ENCODE results near the gene PEX3.
A peak's percentile ranks its signal among the peaks of the same experiment; 100 is the strongest.

Gene PEX3

DNA sequence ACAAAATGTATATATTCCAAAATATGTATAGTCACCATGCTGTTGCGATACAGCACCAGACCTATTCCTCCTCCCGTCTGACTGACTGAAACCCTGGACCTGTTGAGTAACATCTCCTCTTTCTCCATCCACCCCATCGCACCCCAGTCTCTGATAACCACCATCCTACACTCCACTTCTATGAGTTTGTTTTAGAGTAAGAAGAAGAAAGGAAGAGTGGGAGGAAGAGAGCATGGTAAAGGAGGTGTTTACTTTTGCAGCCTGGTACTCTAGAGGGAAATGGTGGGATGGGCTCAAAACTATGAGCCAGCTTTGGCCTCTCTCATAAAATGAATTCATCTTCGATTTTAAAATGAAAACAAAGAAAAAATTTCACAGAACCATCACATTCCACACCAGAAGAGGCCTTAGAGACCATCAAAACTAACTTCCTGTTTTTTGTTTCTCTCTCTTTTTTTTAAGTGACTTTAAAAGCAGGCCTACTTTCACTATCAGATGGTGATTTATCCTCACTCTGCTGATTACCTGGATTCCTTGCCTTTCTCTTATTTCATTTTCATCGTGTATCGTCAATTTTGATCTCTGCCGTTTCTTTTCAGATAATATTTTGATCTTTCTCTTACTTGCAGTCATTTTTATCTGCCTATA lies 77.7 kb downstream of the PEX3 start:
- H3K9me3 ChIP-seq (ENCODE audit: insufficient read depth, low read depth, low read length): no peaks in the 10 kb centered on the region
- H3K4me1 ChIP-seq (ENCODE audit: insufficient read depth, low read length): no peaks in the 10 kb centered on the region
- no peak overlapping the region for H3K9ac ChIP-seq (ENCODE audit: low read depth, low read length)
- H3K27me3 ChIP-seq (ENCODE audit: insufficient read depth, low read length): peaks cover 7% of the 10 kb centered on the region; the same call in 1 of the 2 replicates
- no peak overlapping the region for H3K27ac ChIP-seq (ENCODE audit: low read length)
- no peak overlapping the region for H3K4me3 ChIP-seq (ENCODE audit: low read length)
- H3K36me3 ChIP-seq (ENCODE audit: insufficient read depth, low read depth, low read length): no peaks in the 10 kb centered on the region

DNA sequence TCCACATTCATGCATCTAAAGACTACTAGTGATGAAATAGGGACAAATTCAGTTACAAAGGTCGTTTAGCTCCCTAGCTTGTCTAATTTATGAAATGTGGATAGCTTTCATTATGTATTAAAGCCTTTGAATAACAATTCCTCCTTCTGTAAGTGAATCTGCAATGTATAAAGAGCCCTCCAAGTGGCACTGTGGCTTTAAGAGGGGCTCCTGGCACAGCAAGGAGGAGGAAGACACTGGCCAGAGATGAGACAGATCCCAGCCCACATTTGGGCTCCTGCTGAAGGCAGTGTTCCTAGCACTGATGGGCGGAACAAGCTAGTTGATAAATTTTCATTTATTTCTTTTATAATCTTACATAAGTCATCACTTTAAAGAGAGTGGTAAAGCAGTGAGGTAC lies 78.5 kb downstream of the PEX3 start:
- no peaks in the 10 kb centered on the region for H3K4me1 ChIP-seq (ENCODE audit: insufficient read depth, low read length)
- H3K36me3 ChIP-seq (ENCODE audit: insufficient read depth, low read depth, low read length): no peaks in the 10 kb centered on the region
- no peak overlapping the region for H3K4me3 ChIP-seq (ENCODE audit: low read length)
- no peaks in the 10 kb centered on the region for H3K9me3 ChIP-seq (ENCODE audit: insufficient read depth, low read depth, low read length)
- H3K9ac ChIP-seq (ENCODE audit: low read depth, low read length): no peak overlapping the region
- H3K27me3 ChIP-seq (ENCODE audit: insufficient read depth, low read length): peaks cover 14% of the 10 kb centered on the region; the same call in 1 of the 2 replicates
- no peak overlapping the region for H3K27ac ChIP-seq (ENCODE audit: low read length)

DNA sequence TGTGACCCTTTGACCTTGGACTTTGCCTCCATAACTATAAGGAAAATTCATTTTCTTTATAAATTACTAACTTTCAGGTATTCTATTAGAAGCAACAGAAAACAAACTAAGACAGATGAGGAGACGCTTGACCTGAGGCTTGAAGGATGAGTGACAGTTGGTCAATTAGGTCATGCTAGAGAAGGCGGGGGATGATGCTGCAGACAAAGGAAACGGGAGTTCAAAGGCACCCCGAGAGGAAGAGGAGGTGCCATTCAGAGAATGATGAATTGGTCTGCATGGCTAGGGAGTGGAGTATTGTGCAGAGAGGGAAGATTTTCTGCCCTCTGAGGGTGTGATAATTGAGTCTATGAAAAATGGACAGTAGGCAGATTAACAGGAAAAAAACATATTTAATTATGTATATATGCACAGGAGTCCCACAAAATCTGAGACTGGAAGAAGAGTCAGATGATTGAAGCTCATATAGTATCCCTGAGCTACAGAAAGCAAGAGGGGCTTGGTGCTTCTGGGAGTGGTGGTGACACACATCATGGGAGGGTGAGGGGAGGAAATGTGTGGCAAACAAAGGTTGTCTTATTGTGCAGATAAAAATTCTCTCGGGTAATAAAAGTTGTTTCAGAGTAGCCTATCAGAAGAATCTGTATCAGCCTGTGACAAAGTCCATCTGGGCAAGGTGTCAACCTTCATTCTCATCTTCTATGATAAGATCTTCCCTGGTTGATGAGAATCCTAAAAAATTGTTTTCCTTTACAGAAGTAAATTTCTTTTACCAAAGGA lies 81.3 kb downstream of the PEX3 start:
- H3K36me3 ChIP-seq (ENCODE audit: insufficient read depth, low read depth, low read length): no peaks in the 10 kb centered on the region
- H3K9me3 ChIP-seq (ENCODE audit: insufficient read depth, low read depth, low read length): no peaks in the 10 kb centered on the region
- H3K27ac ChIP-seq (ENCODE audit: low read length): no peak overlapping the region
- H3K9ac ChIP-seq (ENCODE audit: low read depth, low read length): no peak overlapping the region
- H3K27me3 ChIP-seq (ENCODE audit: insufficient read depth, low read length): peaks cover 39% of the 10 kb centered on the region
- H3K4me1 ChIP-seq (ENCODE audit: insufficient read depth, low read length): no peaks in the 10 kb centered on the region
- H3K4me3 ChIP-seq (ENCODE audit: low read length): no peak overlapping the region

DNA sequence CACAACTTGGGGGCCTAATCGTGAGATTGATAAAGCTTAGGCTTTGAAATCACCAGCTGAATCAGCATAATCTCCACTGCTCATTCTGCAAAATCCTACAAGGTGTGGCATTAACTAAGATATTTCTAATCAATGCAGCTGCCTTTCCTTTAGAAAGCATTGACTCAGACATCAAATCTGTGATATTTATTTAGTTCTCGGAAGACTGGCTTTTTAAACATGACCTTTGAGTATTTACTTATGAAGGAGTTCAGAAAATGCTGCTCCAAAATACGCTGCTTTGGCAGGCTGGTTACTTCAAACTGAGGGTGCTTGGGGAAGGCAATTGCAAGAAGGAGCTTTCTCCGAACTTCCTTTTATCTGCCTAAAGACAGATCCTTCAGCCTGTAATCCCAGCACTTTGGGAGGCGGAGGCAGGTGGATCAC lies 84.6 kb downstream of the PEX3 start:
- H3K36me3 ChIP-seq (ENCODE audit: insufficient read depth, low read depth, low read length): no peaks in the 10 kb centered on the region
- no peak overlapping the region for H3K4me3 ChIP-seq (ENCODE audit: low read length)
- peaks cover 68% of the 10 kb centered on the region for H3K27me3 ChIP-seq (ENCODE audit: insufficient read depth, low read length)
- H3K4me1 ChIP-seq (ENCODE audit: insufficient read depth, low read length): peaks cover 5% of the 10 kb centered on the region
- H3K9ac ChIP-seq (ENCODE audit: low read depth, low read length): no peak overlapping the region
- H3K9me3 ChIP-seq (ENCODE audit: insufficient read depth, low read depth, low read length): no peaks in the 10 kb centered on the region
- no peak overlapping the region for H3K27ac ChIP-seq (ENCODE audit: low read length)

DNA sequence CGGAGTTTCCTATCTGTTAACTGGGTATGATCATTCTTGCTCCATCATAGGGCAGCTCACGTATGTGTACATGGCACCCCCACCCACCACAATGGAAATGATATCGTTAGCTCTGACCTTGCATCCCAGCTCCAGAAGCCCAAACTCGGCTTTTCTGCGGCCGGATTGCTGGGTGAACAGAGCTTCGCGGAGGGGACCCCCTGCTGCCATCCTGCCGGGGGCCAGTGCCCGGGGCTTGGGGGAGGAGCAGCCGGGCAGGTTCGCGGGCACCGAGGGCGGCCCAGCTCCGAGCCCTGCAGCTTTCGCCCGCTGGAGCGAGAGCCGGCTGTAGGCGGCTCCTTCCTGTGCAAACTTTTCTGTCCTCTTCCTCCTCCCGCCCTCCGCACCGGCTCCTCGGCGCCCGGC lies 85.9 kb downstream of the PEX3 start:
- H3K4me3 ChIP-seq (ENCODE audit: low read length): peak overlapping the region; percentile 74
- H3K27ac ChIP-seq (ENCODE audit: low read length): no peak overlapping the region

DNA sequence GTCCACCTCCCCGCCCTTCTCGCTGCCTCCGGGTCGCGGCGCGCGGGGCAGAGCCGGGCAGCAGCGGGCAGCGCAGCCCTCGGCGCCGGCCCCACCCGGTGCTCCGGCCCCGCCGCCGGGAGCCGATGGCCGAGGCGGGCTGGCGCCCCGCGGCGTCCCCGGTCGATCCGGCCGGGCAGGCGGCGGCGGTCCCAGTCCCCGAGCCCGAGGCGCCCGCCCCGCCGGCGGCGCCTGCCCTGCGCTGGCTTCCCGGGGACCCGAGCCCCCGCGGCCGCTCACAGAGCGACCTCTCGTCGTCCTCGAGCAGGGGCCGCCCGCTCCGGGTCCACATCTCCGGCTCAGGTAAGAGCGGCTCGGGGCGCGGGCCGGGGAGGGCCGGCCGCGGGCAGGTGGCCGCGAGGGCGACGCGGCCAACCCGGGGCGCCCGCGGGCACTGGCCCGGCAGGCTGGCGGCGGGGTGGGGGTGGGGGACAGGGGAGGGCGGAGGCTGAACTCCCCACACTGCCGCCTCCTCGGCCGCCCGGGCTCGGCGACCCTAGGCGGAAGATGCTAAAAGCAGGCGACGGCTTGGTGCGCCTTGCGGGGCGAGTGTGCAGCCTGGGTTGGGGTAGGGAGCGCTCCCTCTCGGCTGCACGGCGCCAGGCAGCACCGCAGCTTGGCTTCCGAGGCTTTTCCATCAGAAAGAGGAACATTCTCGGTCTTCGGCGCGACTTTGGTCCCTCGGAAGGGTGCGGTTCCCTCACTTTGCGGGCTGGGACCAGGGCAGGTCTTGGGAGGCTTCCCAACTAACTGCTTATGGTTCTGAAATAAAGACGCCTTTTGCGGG lies 86.5 kb downstream of the PEX3 start:
- Histone ChIP-seq H3K27ac (ENCODE audit: low read length) (no peak overlapping the region), H3K36me3 (ENCODE audit: insufficient read depth, low read depth, low read length) (no peaks in the 10 kb centered on the region), H3K4me1 (ENCODE audit: insufficient read depth, low read length) (peaks cover 7% of the 10 kb centered on the region), H3K4me3 (ENCODE audit: low read length) (peak overlapping the region; percentile 74), H3K9ac (ENCODE audit: low read depth, low read length) (peak overlapping the region; percentile 69; the same call in 1 of the 2 replicates), H3K27me3 (ENCODE audit: insufficient read depth, low read length) (peaks cover 70% of the 10 kb centered on the region), H3K9me3 (ENCODE audit: insufficient read depth, low read depth, low read length) (no peaks in the 10 kb centered on the region)

More for the DNA sequence above, 85.9 kb downstream of the PEX3 start:
- H3K4me1 ChIP-seq (ENCODE audit: insufficient read depth, low read length): peaks cover 7% of the 10 kb centered on the region
- H3K27me3 ChIP-seq (ENCODE audit: insufficient read depth, low read length): peaks cover 70% of the 10 kb centered on the region
- peak overlapping the region; percentile 42; the same call in 1 of the 2 replicates for H3K9ac ChIP-seq (ENCODE audit: low read depth, low read length)
- H3K9me3 ChIP-seq (ENCODE audit: insufficient read depth, low read depth, low read length): no peaks in the 10 kb centered on the region
- no peaks in the 10 kb centered on the region for H3K36me3 ChIP-seq (ENCODE audit: insufficient read depth, low read depth, low read length)

DNA sequence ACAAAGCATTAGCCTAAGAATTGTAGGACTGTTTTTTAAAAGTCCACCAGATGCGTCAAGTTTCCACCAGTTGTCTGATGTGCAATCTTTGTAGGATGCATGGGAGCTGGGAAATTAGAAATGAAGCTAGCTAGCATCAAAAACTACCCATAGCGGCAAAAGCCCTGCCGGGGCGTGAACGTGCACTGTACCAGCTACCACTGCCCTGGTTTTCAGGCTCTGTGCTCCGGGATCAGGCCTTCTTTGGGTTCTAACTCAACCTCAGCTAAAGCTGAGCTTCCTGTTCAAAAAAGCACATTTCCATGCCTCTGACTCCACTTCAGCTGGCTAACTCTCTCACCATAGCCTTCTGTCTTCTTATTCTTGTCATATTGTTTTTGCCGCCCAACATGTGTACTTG lies 87.8 kb downstream of the PEX3 start:
- peaks cover 62% of the 10 kb centered on the region for H3K27me3 ChIP-seq (ENCODE audit: insufficient read depth, low read length)
- no peaks in the 10 kb centered on the region for H3K36me3 ChIP-seq (ENCODE audit: insufficient read depth, low read depth, low read length)
- peaks cover 7% of the 10 kb centered on the region for H3K4me1 ChIP-seq (ENCODE audit: insufficient read depth, low read length)
- H3K27ac ChIP-seq (ENCODE audit: low read length): no peak overlapping the region
- H3K4me3 ChIP-seq (ENCODE audit: low read length): no peak overlapping the region
- no peak overlapping the region for H3K9ac ChIP-seq (ENCODE audit: low read depth, low read length)
- no peaks in the 10 kb centered on the region for H3K9me3 ChIP-seq (ENCODE audit: insufficient read depth, low read depth, low read length)

DNA sequence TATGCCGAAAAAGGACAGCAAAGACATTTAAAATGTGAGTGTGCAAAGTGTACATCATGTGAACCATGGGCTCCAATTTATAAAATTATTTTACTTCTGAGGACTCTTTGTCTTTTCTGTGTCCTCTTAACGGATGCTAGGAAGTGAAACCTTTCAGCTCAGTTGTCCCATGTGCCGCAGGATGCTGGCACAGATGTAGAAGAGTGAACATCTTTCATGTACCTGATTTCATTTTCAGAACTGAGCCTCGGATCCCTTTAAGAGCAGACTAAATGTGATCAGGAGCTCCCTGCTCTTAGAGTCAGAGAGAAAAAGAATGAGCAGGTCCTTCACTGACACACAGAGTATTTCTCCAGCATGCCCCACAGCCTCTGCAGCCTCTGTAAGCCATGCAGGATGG lies 88.5 kb downstream of the PEX3 start:
- H3K4me1 ChIP-seq (ENCODE audit: insufficient read depth, low read length): peaks cover 7% of the 10 kb centered on the region
- no peak overlapping the region for H3K27ac ChIP-seq (ENCODE audit: low read length)
- H3K9ac ChIP-seq (ENCODE audit: low read depth, low read length): no peak overlapping the region
- peaks cover 56% of the 10 kb centered on the region for H3K27me3 ChIP-seq (ENCODE audit: insufficient read depth, low read length)
- H3K4me3 ChIP-seq (ENCODE audit: low read length): no peak overlapping the region
- no peaks in the 10 kb centered on the region for H3K9me3 ChIP-seq (ENCODE audit: insufficient read depth, low read depth, low read length)
- no peaks in the 10 kb centered on the region for H3K36me3 ChIP-seq (ENCODE audit: insufficient read depth, low read depth, low read length)

DNA sequence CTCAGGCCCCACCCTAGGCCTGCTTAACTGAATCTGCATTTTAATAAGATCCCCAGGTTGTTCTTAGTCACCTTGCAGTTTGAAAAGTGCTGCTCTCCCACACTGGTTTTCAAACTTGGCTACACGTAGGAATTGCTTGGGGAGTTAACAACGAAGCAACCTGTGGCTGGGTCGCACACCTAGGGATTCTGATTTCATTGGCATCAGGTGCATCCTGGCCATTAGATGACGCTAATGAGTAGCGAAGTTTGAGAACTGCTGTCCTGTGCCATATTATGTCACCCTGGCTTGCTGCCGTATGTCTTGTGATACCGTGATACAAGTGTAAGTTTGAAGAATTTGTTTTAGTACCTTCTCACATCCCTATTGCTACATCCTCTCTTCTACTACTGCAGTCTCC lies 89.1 kb downstream of the PEX3 start:
- Histone ChIP-seq H3K36me3 (ENCODE audit: insufficient read depth, low read depth, low read length) (no peaks in the 10 kb centered on the region), H3K27ac (ENCODE audit: low read length) (no peak overlapping the region), H3K4me3 (ENCODE audit: low read length) (no peak overlapping the region), H3K27me3 (ENCODE audit: insufficient read depth, low read length) (peaks cover 50% of the 10 kb centered on the region), H3K4me1 (ENCODE audit: insufficient read depth, low read length) (peaks cover 7% of the 10 kb centered on the region), H3K9ac (ENCODE audit: low read depth, low read length) (no peak overlapping the region), H3K9me3 (ENCODE audit: insufficient read depth, low read depth, low read length) (no peaks in the 10 kb centered on the region)

DNA sequence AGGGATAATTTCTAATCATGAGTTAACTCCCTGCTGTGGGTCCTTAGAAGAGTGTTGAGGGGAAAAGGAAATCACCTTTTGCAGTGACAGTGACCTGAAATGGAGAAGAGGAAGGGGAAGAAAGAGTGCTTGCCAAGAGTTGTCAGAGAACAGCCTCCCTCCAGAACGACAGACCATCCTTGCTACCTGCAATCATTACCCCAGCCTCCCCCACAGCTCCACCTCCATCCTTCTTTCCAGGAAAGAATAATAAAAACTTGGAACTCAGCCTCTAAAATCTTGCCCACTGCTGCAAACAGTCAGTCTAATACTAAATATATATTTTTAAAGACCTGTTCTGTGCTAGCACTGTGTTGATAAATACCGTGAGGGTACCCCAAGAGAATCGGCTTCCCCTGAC lies 89.6 kb downstream of the PEX3 start:
- Histone ChIP-seq H3K4me3 (ENCODE audit: low read length) (no peak overlapping the region), H3K27ac (ENCODE audit: low read length) (no peak overlapping the region), H3K9me3 (ENCODE audit: insufficient read depth, low read depth, low read length) (no peaks in the 10 kb centered on the region), H3K4me1 (ENCODE audit: insufficient read depth, low read length) (peaks cover 7% of the 10 kb centered on the region), H3K27me3 (ENCODE audit: insufficient read depth, low read length) (peaks cover 45% of the 10 kb centered on the region), H3K9ac (ENCODE audit: low read depth, low read length) (no peak overlapping the region), H3K36me3 (ENCODE audit: insufficient read depth, low read depth, low read length) (no peaks in the 10 kb centered on the region)

Measured in iPS-20b (cell line).